GM12878 (cell line): Measurements from ENCODE around the gene REEP6. TPM values are rescaled to one million over a fixed set of nuclear protein-coding genes. Genes with fewer than 3 reads are reported as not detected.

ENCODE experiments used
- ATAC-seq: fragments of 200-7000 bp; cut with Tn5 transposase; 3 replicates; pipeline ENCODE4 v1.9.1; 2020; ENCODE audit warnings: mild to moderate bottlenecking, moderate library complexity
- BruUV-seq: library from RNA; stranded (reverse); fragments of 400-500 nt; replicated peaks from 2 replicates; lab custom pipeline; 2021; lab: Mats Ljungman, UMichigan
- CTCF ChIA-PET: fragments of 300-600 bp; sonication (Branson Sonifier 250); formaldehyde crosslinking; extraction: SDS; loops from one replicate; lab custom pipeline; 2021; ENCODE audit warnings: inconsistent platforms; lab: Yijun Ruan, JAX
- POLR2A ChIA-PET: fragments of 350-600 bp; formaldehyde crosslinking; extraction: SDS; loops from one replicate; lab custom pipeline; 2021; ENCODE audit warnings: inconsistent platforms; lab: Charles Lee
- RAD21 ChIA-PET: fragments of 300-600 bp; sonication (Branson Sonifier 250); formaldehyde crosslinking; loops from one replicate; lab custom pipeline; 2023; ENCODE audit warnings: antibody characterized with exemption; ENCODE audit not compliant: unreplicated experiment; lab: Charles Lee
- SMC1A ChIA-PET: fragments of 300-600 bp; sonication (Branson Sonifier 250); formaldehyde crosslinking; loops from one replicate; lab custom pipeline; 2023; ENCODE audit not compliant: unreplicated experiment, uncharacterized antibody; lab: Charles Lee
- DNase-seq: peaks from one replicate; pipeline ENCODE4 v3.0.0-alpha.2; 2011; ENCODE audit warnings: low read depth, low spot score
- FAIRE-seq: peaks from 3 replicates; lab custom pipeline; 2011; peaks lifted over from hg19 to GRCh38; lab: Jason Lieb, UNC
- H2AFZ ChIP-seq: 2 replicates; pipeline ENCODE4 v1.6.0; 2011; ENCODE audit warnings: low read depth, low read length, control low read depth; ENCODE audit not compliant: control insufficient read depth
- H3K27ac ChIP-seq: 2 replicates; pipeline ENCODE4 v1.5.1; 2011; ENCODE audit warnings: control low read depth; ENCODE audit not compliant: control insufficient read depth, insufficient read depth
- H3K27me3 ChIP-seq, 2 experiments: replicated peaks in 1 of 2; 2 replicates each; pipeline versions ENCODE4 v1.6.0 to v1.6.1; 2011; ENCODE audit warnings: low read length in 1 of 2; ENCODE audit not compliant: control insufficient read depth in 2 of 2, insufficient read depth in 2 of 2
- H3K36me3 ChIP-seq, 2 experiments: 2 replicates each; pipeline ENCODE4 v1.5.1; 2011; ENCODE audit warnings: low read length in 1 of 2; ENCODE audit not compliant: control insufficient read depth in 2 of 2, insufficient read depth in 2 of 2
- H3K4me1 ChIP-seq: 2 replicates; pipeline ENCODE4 v1.6.1; 2011; ENCODE audit warnings: mild to moderate bottlenecking, low read length, moderate library complexity, mixed read lengths; ENCODE audit not compliant: control insufficient read depth, insufficient read depth
- H3K4me2 ChIP-seq: 2 replicates; pipeline ENCODE4 v1.6.0; 2011; ENCODE audit warnings: control low read depth; ENCODE audit not compliant: control insufficient read depth, insufficient read depth
- H3K4me3 ChIP-seq: fragments of 200-600 bp; sonication (generic); 2 replicates; pipeline ENCODE4 v1.5.1; 2016
- H3K79me2 ChIP-seq: 2 replicates; pipeline ENCODE4 v1.6.0; 2011; ENCODE audit warnings: low read length; ENCODE audit not compliant: control insufficient read depth, insufficient read depth
- H3K9ac ChIP-seq: 2 replicates; pipeline ENCODE4 v1.8.0; 2011; ENCODE audit warnings: low read length, control low read depth, mixed read lengths; ENCODE audit not compliant: control insufficient read depth, insufficient read depth
- H3K9me3 ChIP-seq: replicated peaks from 3 replicates; pipeline ENCODE4 v1.5.1; 2011; ENCODE audit warnings: mild to moderate bottlenecking, low read length; ENCODE audit not compliant: control insufficient read depth, insufficient read depth
- H4K20me1 ChIP-seq: 2 replicates; pipeline ENCODE4 v1.6.0; 2011; ENCODE audit not compliant: control insufficient read depth, insufficient read depth
- BACH1 ChIP-seq: fragments of 450-650 bp; IDR thresholded peaks from 2 replicates; pipeline ENCODE4 v1.6.1; 2017; ENCODE audit warnings: mild to moderate bottlenecking, borderline replicate concordance
- CBX3 ChIP-seq: fragments of 200-600 bp; sonication (generic); IDR thresholded peaks from 2 replicates; pipeline ENCODE4 v1.6.1; 2016; ENCODE audit warnings: low read depth, borderline replicate concordance
- RCOR1 ChIP-seq: conservative IDR thresholded peaks from 2 replicates; pipeline ENCODE4 v1.6.1; 2012; ENCODE audit warnings: low read depth, low read length, improper control_type of control experiment
- RUNX3 ChIP-seq: IDR thresholded peaks from 2 replicates; pipeline ENCODE4 v1.6.1; 2012; ENCODE audit warnings: low read length, inconsistent platforms
- STAT1 ChIP-seq: fragments of 450-650 bp; conservative IDR thresholded peaks from 2 replicates; pipeline ENCODE4 v1.6.1; 2014; ENCODE audit warnings: antibody characterized with exemption, mild to moderate bottlenecking
- YY1 ChIP-seq: IDR thresholded peaks from 2 replicates; pipeline ENCODE4 v1.6.1; 2011; ENCODE audit warnings: low read depth, mild to moderate bottlenecking, low read length
- ZNF274 ChIP-seq: IDR thresholded peaks from one replicate; pipeline ENCODE4 v1.8.0; 2011; ENCODE audit not compliant: insufficient read length, insufficient read depth
- WGBS: methylation state at CpG from one replicate; pipeline ENCODE4 v1.1.6; 2016; ENCODE audit warnings: low lambda C conversion rate; ENCODE audit not compliant: insufficient replicate concordance, insufficient coverage; ENCODE audit errors: missing lambda C conversion rate; 5-methylcytosine and 5-hydroxymethylcytosine counted together
- in situ Hi-C: fragments of 300-500 bp; cut with MboI; formaldehyde crosslinking; loops from 9 replicates; pipeline ENCODE4 v1.14.3; 2018; ENCODE audit warnings: mixed read lengths
- intact Hi-C: fragments of 100-400 bp; cut with micrococcal nuclease; formaldehyde crosslinking; loops from one replicate; pipeline ENCODE4 v1.14.2; 2022; ENCODE audit not compliant: unreplicated experiment
- polyA plus RNA-seq, 11 experiments: library from polyadenylated mRNA; depleted of rRNA in 4 of 11; unstranded in 6 of 11; stranded (reverse) in 5 of 11; fragments of >200 nt; fragmentation: Nextera tagmentation in 4 of 11; fragmentation: Illumina TruSeq in 1 of 11; extraction: Ambion mirVana in 4 of 11; extraction: Trizol in 1 of 11; gene quantifications; 1 replicate in 1 of 11; 2 replicates in 10 of 11; pipeline versions ENCODE4 v1.2.1 to v1.2.3, GENCODE V29; 2011 to 2016; ENCODE audit warnings: inconsistent platforms in 2 of 11, missing spikeins in 2 of 11, low read depth in 1 of 11
- total RNA-seq, 4 experiments: library from RNA; depleted of rRNA in 3 of 4; stranded (reverse); fragments of >200 nt in 3 of 4; fragmentation: Illumina TruSeq in 1 of 4; extraction: Trizol in 1 of 4; gene quantifications; 2 replicates each; pipeline versions ENCODE4 v1.2.1 to v1.2.3, GENCODE V29; 2013 to 2021
- TF ChIP-seq, protein P1 (sequence below): fragments of 450-650 bp; IDR thresholded peaks from 2 replicates; pipeline ENCODE4 v1.6.1; 2017; ENCODE audit warnings: mild to moderate bottlenecking, low read depth, inconsistent platforms; ENCODE audit not compliant: poor library complexity, severe bottlenecking
- TF ChIP-seq, protein P2 (sequence below), 3 experiments: IDR thresholded peaks in 2 of 3; conservative IDR thresholded peaks in 1 of 3; 2 replicates each; pipeline ENCODE4 v1.5.1; 2011; ENCODE audit warnings: low read depth in 3 of 3, low read length in 3 of 3, mild to moderate bottlenecking in 3 of 3, control low read depth in 2 of 3, moderate library complexity in 2 of 3, inconsistent platforms in 1 of 3, mixed read lengths in 1 of 3; ENCODE audit not compliant: control insufficient read depth in 2 of 3, insufficient read depth in 1 of 3; ENCODE audit errors: extremely low read depth in 1 of 3

The REEP6 gene
- total and polyA plus RNA-seq, 10 of the 15 experiments (the other 5 are each of a cell fraction or from before 2014, with no cell fraction given), result 0.06 to 1.1 (median 0.39) TPM; not detected in 2

DNA sequence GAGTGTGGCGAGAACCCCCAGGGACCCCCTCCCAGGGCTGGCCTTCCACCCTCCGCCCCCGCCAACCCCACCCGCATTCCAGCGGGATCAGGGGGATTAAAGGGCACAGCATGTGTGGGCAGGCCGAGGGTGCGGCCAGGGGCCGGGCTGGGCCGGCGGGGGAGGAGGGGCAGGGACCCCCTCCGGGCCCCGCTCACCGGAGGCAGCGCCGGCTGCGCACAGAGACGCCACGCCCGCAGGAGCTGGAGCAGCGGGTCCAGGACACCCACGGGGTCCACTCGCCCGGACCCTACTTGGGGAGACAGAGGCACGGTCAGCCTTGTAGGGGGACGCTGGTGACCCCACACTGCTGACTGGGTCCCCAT, 19.4 kb downstream of the REEP6 start:
- no peaks in the 10 kb centered on the region for H3K79me2 ChIP-seq
- BruUV-seq, result no TSS peak
- intact Hi-C loops (no loop called here), in situ Hi-C loops (no loop called here)
- FAIRE-seq, result no peak
- ChIA-PET POLR2A (no interaction called here), CTCF (no interaction called here), SMC1A (no interaction called here), RAD21 (no interaction called here)
- no peak for ATAC-seq
- H3K27ac ChIP-seq, result no peak overlapping the region
- no peak overlapping the region for H2AFZ ChIP-seq
- no peaks in the 10 kb centered on the region for H3K36me3 ChIP-seq
- H3K4me1 ChIP-seq, result no peaks in the 10 kb centered on the region
- DNase-seq, result no peak
- H3K9me3 ChIP-seq, result no peaks in the 10 kb centered on the region; the same call in 2 of the 3 replicates
- WGBS, result 4% methylated on average over 16 of the region's 25 CpGs
- no peaks in the 10 kb centered on the region for H4K20me1 ChIP-seq
- TF ChIP-seq ZNF274 (no peak), YY1 (no peak), RUNX3 (no peak), RCOR1 (no peak), BACH1 (no peak), CBX3 (no peak), STAT1 (no peak)
- TF ChIP-seq, protein P1, sequence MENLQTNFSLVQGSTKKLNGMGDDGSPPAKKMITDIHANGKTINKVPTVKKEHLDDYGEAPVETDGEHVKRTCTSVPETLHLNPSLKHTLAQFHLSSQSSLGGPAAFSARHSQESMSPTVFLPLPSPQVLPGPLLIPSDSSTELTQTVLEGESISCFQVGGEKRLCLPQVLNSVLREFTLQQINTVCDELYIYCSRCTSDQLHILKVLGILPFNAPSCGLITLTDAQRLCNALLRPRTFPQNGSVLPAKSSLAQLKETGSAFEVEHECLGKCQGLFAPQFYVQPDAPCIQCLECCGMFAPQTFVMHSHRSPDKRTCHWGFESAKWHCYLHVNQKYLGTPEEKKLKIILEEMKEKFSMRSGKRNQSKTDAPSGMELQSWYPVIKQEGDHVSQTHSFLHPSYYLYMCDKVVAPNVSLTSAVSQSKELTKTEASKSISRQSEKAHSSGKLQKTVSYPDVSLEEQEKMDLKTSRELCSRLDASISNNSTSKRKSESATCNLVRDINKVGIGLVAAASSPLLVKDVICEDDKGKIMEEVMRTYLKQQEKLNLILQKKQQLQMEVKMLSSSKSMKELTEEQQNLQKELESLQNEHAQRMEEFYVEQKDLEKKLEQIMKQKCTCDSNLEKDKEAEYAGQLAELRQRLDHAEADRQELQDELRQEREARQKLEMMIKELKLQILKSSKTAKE, result no peak
- TF ChIP-seq, protein P2, sequence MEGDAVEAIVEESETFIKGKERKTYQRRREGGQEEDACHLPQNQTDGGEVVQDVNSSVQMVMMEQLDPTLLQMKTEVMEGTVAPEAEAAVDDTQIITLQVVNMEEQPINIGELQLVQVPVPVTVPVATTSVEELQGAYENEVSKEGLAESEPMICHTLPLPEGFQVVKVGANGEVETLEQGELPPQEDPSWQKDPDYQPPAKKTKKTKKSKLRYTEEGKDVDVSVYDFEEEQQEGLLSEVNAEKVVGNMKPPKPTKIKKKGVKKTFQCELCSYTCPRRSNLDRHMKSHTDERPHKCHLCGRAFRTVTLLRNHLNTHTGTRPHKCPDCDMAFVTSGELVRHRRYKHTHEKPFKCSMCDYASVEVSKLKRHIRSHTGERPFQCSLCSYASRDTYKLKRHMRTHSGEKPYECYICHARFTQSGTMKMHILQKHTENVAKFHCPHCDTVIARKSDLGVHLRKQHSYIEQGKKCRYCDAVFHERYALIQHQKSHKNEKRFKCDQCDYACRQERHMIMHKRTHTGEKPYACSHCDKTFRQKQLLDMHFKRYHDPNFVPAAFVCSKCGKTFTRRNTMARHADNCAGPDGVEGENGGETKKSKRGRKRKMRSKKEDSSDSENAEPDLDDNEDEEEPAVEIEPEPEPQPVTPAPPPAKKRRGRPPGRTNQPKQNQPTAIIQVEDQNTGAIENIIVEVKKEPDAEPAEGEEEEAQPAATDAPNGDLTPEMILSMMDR (IDR thresholded peaks at IDR 0.05 in 2 of 3, conservative IDR thresholded peaks at IDR 0.05 in 1 of 3; ENCODE audit: control insufficient read depth in 2 of 3, extremely low read depth in 1 of 3, insufficient read depth in 1 of 3, low read depth in 3 of 3, low read length in 3 of 3), result no peak
- no peak overlapping the region for H3K9ac ChIP-seq
- H3K4me2 ChIP-seq, result no peak overlapping the region
- no peaks in the 10 kb centered on the region; a peak in 1 of 4 replicates for H3K27me3 ChIP-seq
- no peak overlapping the region for H3K4me3 ChIP-seq
